SK-N-MC (cell line): ENCODE data around the gene PTPRN2.

Experiments
- DNase-seq: peaks from one replicate; pipeline ENCODE4 v3.0.0-alpha.2; 2011; ENCODE audit warnings: low read depth, low spot score
- H3K27ac ChIP-seq: fragments of 200-600 bp; sonication (generic); 2 replicates; pipeline ENCODE4 v1.5.1; 2016; ENCODE audit warnings: mixed run types
- H3K36me3 ChIP-seq: fragments of 200-600 bp; sonication (generic); 2 replicates; pipeline ENCODE4 v1.6.1; 2017; ENCODE audit warnings: antibody characterized with exemption, low read length, mixed read lengths; ENCODE audit not compliant: insufficient read depth
- H3K4me3 ChIP-seq: fragments of 200-600 bp; sonication (generic); 2 replicates; pipeline ENCODE4 v1.5.1; 2016
- H3K9ac ChIP-seq: fragments of 200-600 bp; sonication (generic); 2 replicates; pipeline ENCODE4 v1.8.0; 2017; ENCODE audit warnings: mixed run types, mixed read lengths; ENCODE audit not compliant: insufficient read length
- H3K9me3 ChIP-seq: fragments of 200-600 bp; sonication (generic); 2 replicates; pipeline ENCODE4 v1.6.1; 2017; ENCODE audit warnings: low read depth, mild to moderate bottlenecking, antibody characterized with exemption, low read length, moderate library complexity, mixed read lengths
- EZH2 ChIP-seq: fragments of 200-600 bp; sonication (generic); IDR thresholded peaks from one replicate; pipeline ENCODE4 v1.6.1; 2017; ENCODE audit warnings: antibody characterized with exemption
- FOXP2 ChIP-seq: optimal IDR thresholded peaks from 2 replicates; pipeline ENCODE3; 2011; ENCODE audit warnings: mild to moderate bottlenecking, moderate library complexity; ENCODE audit not compliant: insufficient read depth; ENCODE audit errors: extremely low read length, control extremely low read depth
- POLR2AphosphoS5 ChIP-seq: IDR thresholded peaks from 2 replicates; pipeline ENCODE4 v1.6.1; 2012; ENCODE audit warnings: mild to moderate bottlenecking, low read depth, low read length, borderline replicate concordance

PTPRN2 gene

GRCh38 chr7:158245724-158246041 is 341.9 kb downstream of the PTPRN2 start:
- DNase-seq = no peak
- Histone ChIP-seq H3K27ac (no peak overlapping the region), H3K9me3 (no peaks in the 10 kb centered on the region), H3K36me3 (no peaks in the 10 kb centered on the region), H3K9ac (no peak overlapping the region), H3K4me3 (no peak overlapping the region)
- TF ChIP-seq FOXP2 (no peak), EZH2 (no peak), POLR2AphosphoS5 (no peak)

GRCh38 chr7:158244873-158245723 is 342.5 kb downstream of the PTPRN2 start:
- no peaks in the 10 kb centered on the region for H3K9me3 ChIP-seq
- TF ChIP-seq POLR2AphosphoS5 (no peak), EZH2 (no peak), FOXP2 (no peak)
- no peak overlapping the region for H3K4me3 ChIP-seq

GRCh38 chr7:158244430-158244829 is 343.2 kb downstream of the PTPRN2 start:
- TF ChIP-seq POLR2AphosphoS5 = no peak
- no peak for TF ChIP-seq EZH2
- no peak for TF ChIP-seq FOXP2
- no peak for DNase-seq
- Histone ChIP-seq H3K9ac (no peak overlapping the region), H3K9me3 (no peaks in the 10 kb centered on the region), H3K4me3 (no peak overlapping the region), H3K27ac (no peak overlapping the region), H3K36me3 (no peaks in the 10 kb centered on the region)

More at GRCh38 chr7:158244873-158245723, 342.5 kb downstream of the PTPRN2 start:
- Histone ChIP-seq H3K36me3 (no peaks in the 10 kb centered on the region), H3K27ac (no peak overlapping the region), H3K9ac (no peak overlapping the region)
- no peak for DNase-seq

- no peak overlapping the region for H3K27ac ChIP-seq
- no peak overlapping the region for H3K4me3 ChIP-seq
- no peak overlapping the region for H3K9ac ChIP-seq
These were observed 345.7 kb downstream of the PTPRN2 start for GRCh38 chr7:158241919-158242318.

GRCh38 chr7:158240801-158241200 is 346.8 kb downstream of the PTPRN2 start:
- TF ChIP-seq FOXP2 (no peak), EZH2 (no peak), POLR2AphosphoS5 (no peak)
- Histone ChIP-seq H3K27ac (no peak overlapping the region), H3K9ac (no peak overlapping the region), H3K4me3 (no peak overlapping the region), H3K36me3 (no peaks in the 10 kb centered on the region), H3K9me3 (no peaks in the 10 kb centered on the region)
- DNase-seq = no peak

More at GRCh38 chr7:158241919-158242318, 345.7 kb downstream of the PTPRN2 start:
- Histone ChIP-seq H3K36me3 (no peaks in the 10 kb centered on the region), H3K9me3 (no peaks in the 10 kb centered on the region)
- TF ChIP-seq EZH2 (no peak), POLR2AphosphoS5 (no peak), FOXP2 (no peak)
- no peak for DNase-seq

GRCh38 chr7:158239290-158239981 is 348.2 kb downstream of the PTPRN2 start:
- TF ChIP-seq FOXP2 = no peak
- TF ChIP-seq EZH2 = no peak
- TF ChIP-seq POLR2AphosphoS5 = no peak
- Histone ChIP-seq H3K4me3 (no peak overlapping the region), H3K9ac (no peak overlapping the region), H3K36me3 (no peaks in the 10 kb centered on the region), H3K9me3 (no peaks in the 10 kb centered on the region), H3K27ac (no peak overlapping the region)
- no peak for DNase-seq

- H3K9me3 ChIP-seq = no peaks in the 10 kb centered on the region
- H3K9ac ChIP-seq = no peak overlapping the region
- H3K36me3 ChIP-seq = no peaks in the 10 kb centered on the region
- DNase-seq = no peak
- H3K4me3 ChIP-seq = no peak overlapping the region
- no peak for TF ChIP-seq POLR2AphosphoS5
- no peak overlapping the region for H3K27ac ChIP-seq
These were observed 348.9 kb downstream of the PTPRN2 start for GRCh38 chr7:158238616-158239289.

- no peak for DNase-seq
- H3K36me3 ChIP-seq = no peaks in the 10 kb centered on the region
- TF ChIP-seq POLR2AphosphoS5 = no peak
- no peak for TF ChIP-seq EZH2
- TF ChIP-seq FOXP2 = no peak
- H3K9me3 ChIP-seq = no peaks in the 10 kb centered on the region
- H3K9ac ChIP-seq = no peak overlapping the region
- H3K4me3 ChIP-seq = no peak overlapping the region
- no peak overlapping the region for H3K27ac ChIP-seq
These were observed 349.8 kb downstream of the PTPRN2 start for GRCh38 chr7:158237672-158238335.
